Esophagus squamous epithelium (tissue), 5 donors: ENCODE data around the gene CPLX3. TPM values are rescaled to one million over a fixed set of nuclear protein-coding genes. Genes with fewer than 3 reads are reported as not detected.
A peak's percentile ranks its signal among the peaks of the same experiment; 100 is the strongest.

ENCODE experiments used
- DNase-seq: peaks from one replicate; lab custom pipeline; 2025; lab: John Stamatoyannopoulos, UW
- H3K27ac ChIP-seq, 4 donors: fragments of 200-600 bp; sonication (generic); one replicate each; pipeline ENCODE4 v1.5.1; 2016 to 2019; ENCODE audit warnings: mild to moderate bottlenecking in 1 of 4
- H3K27me3 ChIP-seq, 4 donors: fragments of 200-600 bp; sonication (generic); 1 replicate in 3 of 4; 2 replicates in 1 of 4; pipeline versions ENCODE4 v1.5.1 to v1.6.0; 2017 to 2021; ENCODE audit warnings: antibody characterized with exemption in 1 of 4
- H3K36me3 ChIP-seq, 3 donors: fragments of 200-600 bp; sonication (generic); one replicate each; pipeline ENCODE4 v1.5.1; 2016 to 2019
- H3K4me1 ChIP-seq, 3 donors: fragments of 200-600 bp; sonication (generic); one replicate each; pipeline ENCODE4 v1.5.1; 2017 to 2019
- H3K4me3 ChIP-seq, 4 donors: fragments of 200-600 bp; sonication (generic); 1 replicate in 3 of 4; 2 replicates in 1 of 4; pipeline ENCODE4 v1.5.1; 2016 to 2019; ENCODE audit warnings: mild to moderate bottlenecking in 2 of 4, moderate library complexity in 1 of 4
- H3K9me3 ChIP-seq, 3 donors: fragments of 200-600 bp; sonication (generic); one replicate each; pipeline ENCODE4 v1.5.1; 2016 to 2019
- POLR2A ChIP-seq, 4 donors: fragments of 450-650 bp; IDR thresholded peaks; one replicate each; pipeline ENCODE4 v1.6.1; 2017; ENCODE audit warnings: antibody characterized with exemption in 4 of 4, mild to moderate bottlenecking in 4 of 4, moderate library complexity in 3 of 4
- WGBS, 2 donors: methylation state at CpG; one replicate each; pipeline ENCODE4 v1.1.5; 2018; 5-methylcytosine and 5-hydroxymethylcytosine counted together
- intact Hi-C: fragments of 100-400 bp; cut with DNase I; formaldehyde crosslinking; loops from one replicate; pipeline ENCODE4 v1.15.0; 2022
- total RNA-seq, 4 donors: library from RNA; depleted of rRNA; stranded (reverse); fragments of >200 nt; gene quantifications; one replicate each; pipeline ENCODE4 v1.1.0, GENCODE V29; 2016
- TF ChIP-seq, protein P1 (sequence below), 6 experiments: fragments of 450-650 bp in 4 of 6; fragments of 200-600 bp in 2 of 6; sonication (generic) in 2 of 6; IDR thresholded peaks; one replicate each; pipeline ENCODE4 v1.5.1; 2016 to 2019; ENCODE audit warnings: antibody characterized with exemption in 6 of 6, mild to moderate bottlenecking in 4 of 6, moderate library complexity in 4 of 6
- donor health status: DM: yes; HTN: yes; CAD: no.

CPLX3 gene
- total RNA-seq, 4 donors from 2014 or later: 0.11 TPM; not detected in 3

- intact Hi-C loops: no loop called here
- H3K36me3 ChIP-seq: peaks cover 22 to 53% (median 27%) of the 10 kb centered on the region in 3 donors
- no peak for TF ChIP-seq POLR2A (IDR thresholded peaks at IDR 0.05)
- TF ChIP-seq, protein P1, sequence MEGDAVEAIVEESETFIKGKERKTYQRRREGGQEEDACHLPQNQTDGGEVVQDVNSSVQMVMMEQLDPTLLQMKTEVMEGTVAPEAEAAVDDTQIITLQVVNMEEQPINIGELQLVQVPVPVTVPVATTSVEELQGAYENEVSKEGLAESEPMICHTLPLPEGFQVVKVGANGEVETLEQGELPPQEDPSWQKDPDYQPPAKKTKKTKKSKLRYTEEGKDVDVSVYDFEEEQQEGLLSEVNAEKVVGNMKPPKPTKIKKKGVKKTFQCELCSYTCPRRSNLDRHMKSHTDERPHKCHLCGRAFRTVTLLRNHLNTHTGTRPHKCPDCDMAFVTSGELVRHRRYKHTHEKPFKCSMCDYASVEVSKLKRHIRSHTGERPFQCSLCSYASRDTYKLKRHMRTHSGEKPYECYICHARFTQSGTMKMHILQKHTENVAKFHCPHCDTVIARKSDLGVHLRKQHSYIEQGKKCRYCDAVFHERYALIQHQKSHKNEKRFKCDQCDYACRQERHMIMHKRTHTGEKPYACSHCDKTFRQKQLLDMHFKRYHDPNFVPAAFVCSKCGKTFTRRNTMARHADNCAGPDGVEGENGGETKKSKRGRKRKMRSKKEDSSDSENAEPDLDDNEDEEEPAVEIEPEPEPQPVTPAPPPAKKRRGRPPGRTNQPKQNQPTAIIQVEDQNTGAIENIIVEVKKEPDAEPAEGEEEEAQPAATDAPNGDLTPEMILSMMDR (IDR thresholded peaks at IDR 0.05): no peak
- H3K4me3 ChIP-seq: no peak overlapping the region
- no peaks in the 10 kb centered on the region for H3K27me3 ChIP-seq
- H3K9me3 ChIP-seq: no peaks in the 10 kb centered on the region
- no peak for DNase-seq
- H3K27ac ChIP-seq: peak overlapping the region in 1 of 4 donors; percentile 27
- 100% methylated on average over 1 of the region's 1 CpG for WGBS, 2 donors
- H3K4me1 ChIP-seq: peaks cover 4 to 45% (median 6%) of the 10 kb centered on the region in 3 donors
These were observed 30.1 kb downstream of the CPLX3 start for GRCh38 chr15:74856537-74856936.

DNA sequence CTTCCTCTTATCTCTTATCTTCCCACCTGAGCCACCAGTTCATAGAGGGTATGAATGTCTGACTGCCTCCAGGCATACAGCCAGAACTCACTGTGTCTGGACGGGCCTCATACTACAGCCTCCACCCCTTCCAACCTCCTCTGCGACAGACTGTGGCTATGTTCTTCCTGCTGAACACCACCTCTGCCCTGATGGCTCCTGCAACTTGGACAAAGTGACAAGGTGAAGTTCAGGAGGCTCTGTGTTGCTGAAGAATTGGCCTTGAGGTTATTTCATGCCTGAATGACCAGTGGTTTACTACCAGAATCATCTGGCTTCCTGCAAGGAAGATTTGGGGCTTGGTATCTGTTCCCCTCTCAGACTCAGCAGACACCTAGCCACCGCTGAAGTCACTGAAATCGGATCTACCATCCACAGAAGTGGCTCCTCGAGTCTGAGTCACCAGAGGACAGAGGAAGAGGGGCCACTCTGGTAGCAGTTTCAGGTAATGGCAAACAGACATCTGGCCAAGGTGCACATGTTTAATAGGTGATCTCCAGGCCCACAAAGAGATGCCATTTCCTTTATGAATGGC, 30.7 kb downstream of the CPLX3 start:
- no peak overlapping the region for H3K4me3 ChIP-seq
- WGBS, 2 donors: 19 to 39% methylated on average over 2 of the region's 5 CpGs
- peak overlapping the region in 2 of 4 donors; percentile 6 to 27 for H3K27ac ChIP-seq
- no peaks in the 10 kb centered on the region for H3K9me3 ChIP-seq
- intact Hi-C loops: no loop called here
- TF ChIP-seq, protein P1 (IDR thresholded peaks at IDR 0.05): no peak
- TF ChIP-seq POLR2A (IDR thresholded peaks at IDR 0.05): no peak
- no peaks in the 10 kb centered on the region for H3K27me3 ChIP-seq
- peaks cover 4 to 45% (median 6%) of the 10 kb centered on the region in 3 donors for H3K4me1 ChIP-seq
- no peak for DNase-seq
- H3K36me3 ChIP-seq: peaks cover 17 to 46% (median 21%) of the 10 kb centered on the region in 3 donors

DNA sequence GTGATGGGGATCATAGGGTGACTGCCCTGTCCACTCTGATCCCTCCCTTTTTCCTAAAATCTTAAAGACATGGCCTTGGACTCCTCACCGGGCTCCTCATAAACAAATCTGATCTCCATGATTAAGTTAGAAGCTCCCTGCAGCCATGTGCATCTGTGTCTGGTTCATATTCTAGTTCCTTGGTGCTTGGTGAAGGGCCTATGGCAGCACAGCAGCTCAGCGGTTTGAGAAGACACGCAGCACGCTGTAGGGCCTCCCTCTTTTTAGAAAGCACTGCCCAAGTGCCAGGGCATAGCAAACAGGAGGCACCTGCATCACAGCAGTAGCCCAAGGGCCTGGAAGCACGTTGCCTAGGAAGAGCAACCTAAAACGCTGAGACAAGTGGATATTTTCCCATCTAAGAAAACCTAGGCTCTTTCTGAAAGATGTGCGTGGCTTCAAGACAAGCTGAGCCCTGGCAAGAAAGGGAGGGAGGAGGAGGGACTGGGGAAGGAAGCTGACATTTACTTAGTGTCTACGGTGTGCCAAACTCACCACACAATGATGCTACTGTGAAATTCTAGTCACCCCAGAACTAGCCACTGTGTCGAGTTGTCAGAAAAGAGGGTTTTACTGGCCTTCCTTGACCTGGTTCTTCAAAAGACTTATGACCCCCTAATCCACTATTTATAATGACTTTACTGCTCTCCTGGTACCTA, 31.4 kb downstream of the CPLX3 start:
- peaks cover 13 to 40% (median 14%) of the 10 kb centered on the region in 3 donors for H3K36me3 ChIP-seq
- 51 to 70% methylated on average over 6 of the region's 9 CpGs for WGBS, 2 donors
- intact Hi-C loops: no loop called here

DNA sequence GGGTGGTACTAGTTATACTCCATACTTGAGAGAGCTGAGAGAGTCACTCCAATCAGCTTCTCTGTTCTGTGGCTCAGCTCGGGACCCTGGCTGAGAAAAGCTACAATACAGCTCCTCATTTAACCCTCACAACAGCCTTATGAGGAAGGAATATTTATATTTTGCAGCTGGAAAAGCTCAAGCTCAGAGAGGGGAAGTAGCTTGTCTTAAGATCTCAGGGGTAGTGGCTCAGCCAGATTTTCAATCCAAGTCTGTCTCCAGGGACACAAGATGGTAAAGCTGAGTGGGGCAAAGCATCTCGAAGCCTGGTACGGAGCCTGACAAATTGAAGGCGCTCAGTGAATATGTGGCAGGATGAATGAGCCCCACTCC, 31.9 kb downstream of the CPLX3 start:
- H3K27me3 ChIP-seq: no peaks in the 10 kb centered on the region
- no peaks in the 10 kb centered on the region for H3K9me3 ChIP-seq
- H3K36me3 ChIP-seq: peaks cover 8 to 35% (median 9%) of the 10 kb centered on the region in 3 donors
- H3K4me1 ChIP-seq: peaks cover 4 to 51% (median 11%) of the 10 kb centered on the region in 3 donors
- no peak for DNase-seq
- no peak for TF ChIP-seq POLR2A (IDR thresholded peaks at IDR 0.05)
- TF ChIP-seq, protein P1 (IDR thresholded peaks at IDR 0.05): no peak
- WGBS, 2 donors: 76% methylated on average over 4 of the region's 4 CpGs
- peak overlapping the region in 1 of 4 donors; percentile 34 for H3K27ac ChIP-seq
- intact Hi-C loops: no loop called here
- no peak overlapping the region for H3K4me3 ChIP-seq

More for the DNA sequence above, 31.4 kb downstream of the CPLX3 start:
- peaks cover 4 to 46% (median 6%) of the 10 kb centered on the region in 3 donors for H3K4me1 ChIP-seq
- TF ChIP-seq, protein P1 (IDR thresholded peaks at IDR 0.05): no peak
- no peak for TF ChIP-seq POLR2A (IDR thresholded peaks at IDR 0.05)
- H3K27me3 ChIP-seq: no peaks in the 10 kb centered on the region
- peak overlapping the region in 2 of 4 donors; percentile 16 to 34 for H3K27ac ChIP-seq
- H3K9me3 ChIP-seq: no peaks in the 10 kb centered on the region
- H3K4me3 ChIP-seq: no peak overlapping the region
- no peak for DNase-seq
